ELR (cell line): ENCODE data around the gene ZCCHC3.
"Not testable (repeated sequence)": the region's sequence is repeated elsewhere in the genome, so short reads cannot be mapped to it uniquely, and the experiment has no call there.

Source experiments
- DNase-seq: peaks from one replicate; pipeline ENCODE4 v3.0.0-alpha.2; 2015; ENCODE audit warnings: low read depth

ZCCHC3 gene, protein sequence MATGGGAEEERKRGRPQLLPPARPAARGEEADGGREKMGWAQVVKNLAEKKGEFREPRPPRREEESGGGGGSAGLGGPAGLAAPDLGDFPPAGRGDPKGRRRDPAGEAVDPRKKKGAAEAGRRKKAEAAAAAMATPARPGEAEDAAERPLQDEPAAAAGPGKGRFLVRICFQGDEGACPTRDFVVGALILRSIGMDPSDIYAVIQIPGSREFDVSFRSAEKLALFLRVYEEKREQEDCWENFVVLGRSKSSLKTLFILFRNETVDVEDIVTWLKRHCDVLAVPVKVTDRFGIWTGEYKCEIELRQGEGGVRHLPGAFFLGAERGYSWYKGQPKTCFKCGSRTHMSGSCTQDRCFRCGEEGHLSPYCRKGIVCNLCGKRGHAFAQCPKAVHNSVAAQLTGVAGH

DNA sequence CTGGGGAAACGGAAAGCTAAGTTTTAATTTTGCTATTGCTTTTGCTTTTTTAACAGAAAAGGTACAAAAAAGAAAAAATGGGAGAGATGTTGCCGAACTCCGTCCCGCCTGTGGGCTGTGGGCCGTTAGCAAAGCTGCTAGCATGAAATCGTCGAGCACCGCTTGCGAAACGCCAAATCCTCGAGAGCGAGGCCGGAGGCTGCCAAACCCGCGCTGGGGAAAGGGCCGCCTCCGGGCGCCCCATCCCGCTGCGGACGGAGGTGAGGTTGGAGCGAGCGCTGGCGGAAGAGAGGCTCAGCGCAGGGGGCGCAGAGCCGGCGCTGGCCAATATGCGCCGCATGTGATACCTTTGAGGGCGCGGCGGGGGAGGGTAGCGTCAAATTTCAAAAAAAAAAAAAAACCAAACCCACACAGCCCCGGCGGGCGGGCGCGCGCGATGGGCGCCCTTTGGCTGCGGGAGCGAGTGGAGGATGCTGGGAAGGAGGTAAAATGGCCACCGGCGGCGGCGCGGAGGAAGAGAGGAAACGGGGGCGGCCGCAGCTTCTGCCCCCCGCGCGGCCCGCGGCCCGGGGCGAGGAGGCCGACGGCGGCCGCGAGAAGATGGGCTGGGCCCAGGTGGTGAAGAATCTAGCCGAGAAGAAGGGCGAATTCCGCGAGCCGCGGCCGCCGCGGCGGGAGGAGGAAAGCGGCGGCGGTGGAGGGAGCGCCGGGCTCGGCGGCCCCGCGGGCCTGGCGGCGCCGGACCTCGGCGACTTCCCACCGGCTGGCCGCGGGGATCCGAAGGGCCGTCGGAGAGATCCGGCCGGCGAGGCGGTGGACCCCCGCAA, at the start of gene ZCCHC3:
Gene ZCCHC3 (plus strand): TSS at position 473 of the 827 bp plus-strand sequence. CDS start 17 bp downstream, at position 490.
- peak; percentile 93 for DNase-seq

DNA sequence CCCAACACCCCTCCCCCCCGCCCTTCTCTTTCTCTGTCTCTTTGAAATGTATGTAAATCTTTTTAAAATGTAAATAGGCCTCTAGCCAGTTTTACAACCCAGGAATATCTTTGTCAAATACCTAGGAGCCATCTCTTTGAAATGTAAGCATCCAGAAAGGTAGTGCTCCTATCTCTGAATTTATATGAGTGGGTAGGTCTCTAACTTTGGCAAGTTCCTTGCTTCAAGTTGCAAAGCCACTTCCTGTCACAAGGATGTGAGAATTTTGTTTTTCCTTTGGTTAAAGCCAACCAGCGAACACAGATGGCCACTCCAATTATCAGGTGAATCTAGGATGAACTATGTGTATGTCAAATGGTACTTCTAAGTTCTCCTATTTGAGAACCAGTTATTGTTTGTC, 46.0 kb upstream of the ZCCHC3 start:
- DNase-seq, result no peak

DNA sequence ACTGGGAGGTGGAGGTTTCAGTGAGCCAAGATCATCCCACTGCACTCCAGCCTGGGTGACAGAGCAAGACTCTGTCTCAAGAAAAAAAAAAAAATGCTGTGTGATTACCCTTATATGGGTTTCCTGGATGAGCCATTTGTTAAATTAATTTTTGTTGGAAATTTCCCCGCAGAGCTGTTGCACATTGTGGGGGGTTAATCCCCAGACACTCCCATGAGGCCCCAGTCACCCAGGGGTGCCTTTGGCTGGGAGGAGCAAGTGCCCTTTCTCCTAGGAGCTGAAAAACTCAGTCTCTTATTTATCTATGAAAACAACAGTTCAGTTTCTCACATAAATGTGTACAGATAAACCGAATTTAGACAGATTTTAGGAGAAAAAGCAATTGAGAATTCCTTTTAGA, 44.6 kb upstream of the ZCCHC3 start:
- DNase-seq, result no peak

DNA sequence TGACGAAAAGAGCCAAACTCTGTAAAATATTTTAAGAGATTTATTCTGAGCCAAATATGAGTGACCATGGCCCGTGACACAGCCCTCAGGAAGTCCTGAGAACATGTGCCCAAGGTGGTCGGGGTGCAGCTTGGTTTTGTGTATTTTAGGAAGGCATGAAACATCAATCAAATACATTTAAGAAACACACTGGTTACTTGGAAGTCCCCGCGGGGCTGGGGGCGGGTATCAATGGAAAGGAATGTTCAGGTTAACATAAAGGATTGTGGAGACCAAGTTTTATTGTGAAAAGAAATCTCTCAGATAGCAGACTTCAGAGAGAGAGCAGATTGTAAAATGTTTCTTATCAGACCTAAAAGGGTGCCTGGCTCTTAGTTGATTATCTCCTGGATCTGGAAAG, 43.9 kb upstream of the ZCCHC3 start:
- DNase-seq, result not testable (repeated sequence)

DNA sequence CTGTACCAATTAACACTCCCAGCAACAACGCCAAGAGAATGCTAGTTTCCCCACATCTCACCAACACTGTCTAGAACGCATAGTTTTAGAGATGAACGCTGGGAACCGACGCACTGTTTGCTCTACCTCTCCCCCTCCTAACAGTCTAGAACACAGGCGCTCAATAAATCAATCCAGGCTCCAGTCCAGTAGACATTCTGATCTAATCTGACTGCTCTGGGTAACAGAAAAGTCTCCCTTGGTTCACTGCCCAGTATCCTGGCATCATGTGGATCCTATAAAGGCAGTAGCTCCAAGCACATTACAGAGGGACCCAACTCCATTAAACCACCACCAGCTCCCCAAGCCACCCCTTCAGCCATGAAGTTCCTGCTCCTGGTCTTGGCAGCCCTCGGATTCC, 40.0 kb upstream of the ZCCHC3 start, which contains the start of gene DEFB132:
Gene DEFB132 (plus strand): TSS at position 306 of the 400 bp plus-strand sequence. CDS start 55 bp downstream, at position 361.
- DNase-seq, result no peak

DNA sequence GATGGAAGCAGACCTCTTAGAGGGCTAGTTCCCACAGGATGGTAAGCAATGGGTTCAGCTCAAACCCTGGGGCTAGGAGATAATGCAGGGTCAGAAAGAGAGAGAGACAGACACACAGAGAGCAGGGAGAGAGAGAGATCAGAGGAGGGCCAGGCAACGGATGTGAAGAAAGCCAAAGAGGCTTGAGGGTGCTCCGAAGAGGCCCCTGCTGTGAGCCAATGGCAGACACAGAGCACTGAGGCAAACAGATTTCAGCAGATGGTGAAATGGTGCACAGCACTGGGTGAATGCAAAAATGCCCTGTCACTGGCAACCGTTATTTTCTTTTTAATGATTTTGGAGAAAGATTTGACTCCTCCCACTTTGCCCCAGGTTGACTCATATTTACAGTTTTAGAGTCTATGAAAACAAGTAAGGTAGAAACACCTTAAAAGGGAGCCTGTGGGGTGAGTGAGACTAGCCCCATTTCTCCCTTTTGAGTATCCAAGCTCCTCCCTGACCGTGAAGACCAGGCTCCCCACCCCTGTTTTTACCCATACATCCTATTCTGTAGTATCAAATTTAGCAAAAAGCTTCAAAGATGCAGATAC, 39.0 kb upstream of the ZCCHC3 start:
- no peak for DNase-seq

DNA sequence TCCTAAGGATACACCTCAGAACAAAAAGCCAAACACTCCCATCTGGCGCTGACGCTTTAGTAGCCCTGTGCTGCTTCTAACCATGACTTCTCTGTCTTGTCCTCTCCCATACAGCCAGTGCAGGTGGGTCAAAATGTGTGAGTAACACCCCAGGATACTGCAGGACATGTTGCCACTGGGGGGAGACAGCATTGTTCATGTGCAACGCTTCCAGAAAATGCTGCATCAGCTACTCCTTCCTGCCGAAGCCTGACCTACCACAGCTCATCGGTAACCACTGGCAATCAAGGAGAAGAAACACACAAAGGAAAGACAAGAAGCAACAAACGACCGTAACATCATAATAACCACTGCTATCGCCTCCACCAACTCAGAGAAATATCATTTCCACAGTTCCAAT, 38.4 kb upstream of the ZCCHC3 start:
- DNase-seq, result peak; percentile 56

DNA sequence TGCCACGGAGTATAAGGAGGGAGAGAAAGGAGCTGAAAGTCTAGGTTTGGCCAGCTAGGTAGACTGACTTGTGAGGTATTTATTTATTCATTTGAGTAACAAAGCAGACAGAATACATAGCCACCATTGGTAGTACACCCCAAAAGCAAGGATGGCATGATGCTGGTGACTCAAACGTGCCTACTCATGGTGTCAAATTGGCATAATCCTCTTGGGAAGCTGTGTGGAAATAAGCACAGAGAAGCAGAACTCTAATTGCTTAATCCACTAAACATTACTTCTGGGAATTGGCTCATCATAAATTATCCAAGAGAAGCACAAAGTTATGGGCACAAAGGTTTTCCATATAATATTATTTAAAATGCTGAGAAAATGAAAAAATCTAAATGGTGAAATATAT, 37.4 kb upstream of the ZCCHC3 start:
- no peak for DNase-seq

DNA sequence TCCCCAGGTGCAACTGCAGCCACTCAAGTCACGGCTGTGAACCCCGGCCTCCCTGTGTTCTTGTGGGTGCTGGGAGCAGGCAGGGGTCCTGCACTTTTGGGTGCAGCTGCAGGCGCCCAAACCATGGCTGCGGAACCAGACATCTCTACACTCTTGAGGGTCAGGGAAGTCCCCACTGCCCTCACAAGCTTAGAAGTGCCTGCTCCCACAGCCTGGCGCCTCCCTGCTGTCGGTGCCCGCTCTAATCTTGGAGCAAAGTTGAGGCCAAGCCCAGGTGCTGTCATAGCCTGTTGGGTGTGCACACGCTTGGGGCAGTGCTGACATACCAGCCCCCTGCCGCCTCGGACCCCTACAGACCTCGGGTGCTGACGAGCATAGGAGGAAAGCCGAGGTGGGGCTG, 33.7 kb upstream of the ZCCHC3 start:
- no peak for DNase-seq

DNA sequence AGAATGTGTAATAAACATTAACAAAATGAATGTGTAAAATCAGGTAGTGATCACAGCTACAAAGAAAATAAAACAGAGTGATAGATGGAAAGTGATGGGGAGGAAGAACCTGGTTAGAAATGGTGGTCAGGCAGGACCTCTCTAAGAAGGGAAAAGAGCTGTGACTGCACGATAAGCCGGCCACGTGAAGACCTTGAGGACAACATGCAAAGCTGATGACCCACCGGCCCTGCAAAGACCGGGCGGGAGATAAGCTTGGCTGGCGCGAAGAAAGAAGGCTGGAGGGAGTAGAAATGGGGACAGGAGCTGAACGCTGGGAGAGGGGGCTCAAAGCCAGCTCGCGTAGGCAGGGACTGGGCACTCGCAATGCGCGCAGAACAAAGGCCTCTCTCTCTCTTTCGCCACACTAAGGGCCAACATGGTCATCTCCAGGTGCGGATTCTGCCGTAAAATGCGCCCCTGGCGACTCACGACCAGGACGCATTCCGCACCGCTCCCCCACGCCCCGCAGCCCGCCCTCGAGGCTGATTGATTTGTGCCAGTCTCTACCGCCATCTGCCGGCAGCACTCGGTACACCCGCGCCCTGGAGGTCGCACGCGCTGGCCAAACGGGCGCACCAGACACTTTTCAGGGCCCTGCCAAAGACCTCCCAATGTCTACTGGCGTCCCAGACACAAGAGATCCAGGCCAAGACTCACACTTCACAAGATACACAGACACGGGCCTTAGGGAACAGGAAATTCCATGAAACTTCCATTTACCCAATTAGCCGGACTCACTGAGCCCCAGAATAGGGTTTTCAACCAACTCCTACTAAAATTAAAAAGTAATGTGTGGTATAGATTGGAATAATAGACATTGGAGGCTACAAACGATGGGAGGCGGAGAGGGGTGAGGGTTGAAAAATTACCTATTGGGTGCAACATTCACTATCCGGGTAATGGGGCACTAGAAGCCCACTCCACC, 30.5 kb upstream of the ZCCHC3 start:
- DNase-seq, result peak; percentile 81

DNA sequence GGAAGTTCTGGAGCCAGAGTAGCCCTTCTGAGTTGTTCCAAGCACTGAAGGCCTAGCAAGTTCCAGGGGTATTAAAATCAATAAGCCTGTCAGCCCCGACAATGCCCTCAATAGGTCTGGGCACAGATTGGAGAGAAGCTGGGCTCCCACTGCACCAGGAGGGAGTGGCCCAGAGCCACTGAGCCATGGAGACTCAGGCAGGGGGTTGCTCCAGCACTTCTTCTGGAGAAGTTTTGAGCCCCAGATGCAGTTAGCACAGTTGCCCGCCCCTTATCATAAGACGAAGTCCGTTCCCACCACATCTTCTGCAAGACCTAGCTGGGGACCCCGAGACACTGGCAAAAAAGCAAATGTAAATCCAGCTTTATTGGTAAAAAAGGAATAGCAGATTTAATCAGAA, 26.9 kb upstream of the ZCCHC3 start:
- no peak for DNase-seq

DNA sequence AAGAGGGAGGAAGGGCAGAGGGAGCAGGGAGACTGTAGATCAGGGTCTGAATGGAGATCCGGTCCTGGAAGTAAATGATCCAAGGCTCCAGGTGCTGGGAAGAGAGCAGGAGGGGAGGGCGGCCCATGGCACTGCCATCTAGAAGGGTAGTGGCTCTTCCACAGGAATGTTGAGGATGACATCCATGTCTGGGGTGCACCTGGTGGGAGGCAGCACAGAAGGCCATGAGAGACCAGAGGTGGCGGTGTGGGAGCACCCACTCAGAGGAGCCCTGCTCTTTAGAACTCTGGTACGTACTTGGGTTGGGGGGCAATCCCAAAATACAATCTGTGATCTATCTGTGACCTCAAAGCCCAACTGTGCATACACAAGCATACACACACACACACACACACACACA, 26.3 kb upstream of the ZCCHC3 start:
- DNase-seq, result no peak

DNA sequence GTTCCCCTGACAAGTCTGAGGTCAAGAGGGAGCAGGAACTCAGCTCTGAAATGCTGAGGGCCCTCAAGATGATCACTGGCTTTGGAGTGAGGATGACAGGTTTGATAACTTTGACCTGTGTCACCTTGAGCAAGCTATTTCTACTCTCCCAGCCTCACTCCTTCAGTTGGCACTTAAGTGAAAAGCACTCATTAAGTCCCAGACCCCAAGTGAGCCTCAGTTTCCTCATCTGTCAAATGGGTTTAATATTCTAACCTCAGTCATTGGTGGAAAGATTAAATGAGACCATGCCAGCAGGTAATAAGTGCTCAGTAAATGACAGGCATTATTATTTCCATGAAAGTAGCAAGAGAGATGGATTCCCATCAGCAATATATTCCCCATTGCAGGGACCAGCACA, 25.8 kb upstream of the ZCCHC3 start:
- DNase-seq, result no peak

DNA sequence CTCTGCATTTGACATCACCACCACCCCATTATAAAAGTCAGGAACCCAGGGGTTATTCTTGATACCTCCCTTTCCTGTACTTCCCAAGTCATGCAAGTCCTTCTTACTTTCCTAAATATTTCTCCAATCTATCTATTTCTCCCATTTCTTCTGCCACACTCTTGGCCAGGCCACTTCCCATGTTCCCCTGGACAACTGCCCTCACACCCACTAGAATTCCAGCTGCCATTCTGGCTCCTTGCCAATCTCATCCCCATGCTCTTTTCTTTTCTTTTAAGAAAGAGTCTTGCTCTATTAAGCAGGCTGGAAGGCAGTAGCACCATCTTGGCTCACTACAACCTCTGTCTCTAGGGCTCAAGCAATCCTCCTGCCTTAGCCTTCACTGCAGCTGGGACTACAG, 24.7 kb upstream of the ZCCHC3 start:
- no peak for DNase-seq

DNA sequence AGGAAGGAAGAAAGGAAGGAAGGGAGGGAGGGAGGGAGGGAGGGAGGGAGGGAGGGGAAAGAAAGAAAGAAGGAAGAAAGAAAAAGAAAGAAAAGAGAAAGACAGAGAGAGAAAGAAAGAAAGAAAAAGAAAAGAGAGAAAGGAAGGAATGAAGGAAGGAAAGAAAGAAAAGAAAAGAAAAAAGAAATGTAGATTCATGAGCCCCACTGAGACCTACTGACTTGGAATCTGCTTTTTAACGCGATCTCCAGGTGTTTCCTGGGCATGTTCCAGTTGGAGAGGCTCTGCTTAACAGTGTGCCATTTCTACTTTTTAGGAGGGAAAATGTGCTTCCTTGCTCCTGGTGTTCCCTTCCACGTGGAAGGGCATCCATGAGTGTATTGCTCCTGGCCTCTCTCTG, 23.5 kb upstream of the ZCCHC3 start:
- DNase-seq, result no peak

DNA sequence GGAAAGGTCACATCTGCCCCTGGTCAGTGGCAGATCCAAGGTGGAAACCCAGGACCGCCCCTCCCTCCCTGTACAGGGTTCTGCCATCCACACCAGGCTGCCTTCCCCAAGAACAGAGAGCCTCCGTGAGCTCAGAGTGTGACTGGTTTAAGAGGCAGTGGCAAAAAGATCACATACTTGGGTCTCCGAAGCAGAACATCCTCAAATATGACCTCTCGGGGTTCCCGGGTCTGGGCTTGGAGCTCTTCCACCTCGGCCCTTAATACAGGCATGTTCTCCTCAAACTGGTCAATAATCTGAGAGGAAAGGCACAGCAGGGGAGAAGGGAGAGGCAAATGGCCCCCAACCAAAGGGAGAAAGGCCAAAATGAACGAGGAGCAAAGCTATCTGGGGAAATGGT, 21.6 kb upstream of the ZCCHC3 start:
- DNase-seq, result no peak

DNA sequence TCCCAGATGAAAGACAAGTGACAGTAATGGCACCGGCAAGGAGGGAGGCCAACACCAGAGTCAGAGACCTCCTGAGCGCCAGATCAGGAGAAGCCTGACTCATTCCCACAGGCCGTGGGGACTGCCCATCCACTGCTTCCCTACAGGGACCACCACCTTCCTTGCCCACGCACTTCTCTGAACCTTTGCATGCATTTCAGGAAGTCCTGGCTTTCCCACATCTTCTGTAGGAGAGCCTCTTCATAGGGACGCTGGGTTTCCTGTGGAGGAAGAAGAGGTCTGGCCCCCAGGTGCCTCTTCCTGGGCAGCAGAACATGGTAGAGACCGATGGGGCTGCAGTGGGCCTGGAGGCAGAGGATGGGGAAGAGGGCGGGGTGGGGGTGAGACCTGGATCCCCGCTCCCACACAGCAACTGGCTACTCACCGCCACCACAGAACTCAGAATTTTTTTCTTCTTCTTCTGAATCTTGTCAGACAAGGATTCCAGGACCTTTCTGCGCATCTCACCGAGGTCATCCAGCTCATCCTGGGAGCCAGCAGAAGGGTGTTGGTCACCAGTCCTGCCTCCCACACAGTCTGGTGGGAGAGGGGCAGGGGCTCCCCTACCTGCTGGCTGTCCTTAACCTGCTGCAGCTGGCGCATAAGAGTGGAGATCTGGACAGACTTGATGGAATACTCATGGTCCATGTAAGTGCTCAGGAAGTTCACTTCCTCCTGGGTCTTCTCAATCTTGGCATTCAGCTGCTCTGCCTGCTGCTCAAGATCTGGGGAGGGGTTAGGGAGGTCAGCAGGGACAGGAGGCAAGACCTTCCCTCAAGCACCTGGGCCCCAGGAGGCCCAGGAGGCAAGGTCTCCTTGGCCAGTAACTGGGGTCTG, 20.5 kb upstream of the ZCCHC3 start:
- DNase-seq, result no peak

DNA sequence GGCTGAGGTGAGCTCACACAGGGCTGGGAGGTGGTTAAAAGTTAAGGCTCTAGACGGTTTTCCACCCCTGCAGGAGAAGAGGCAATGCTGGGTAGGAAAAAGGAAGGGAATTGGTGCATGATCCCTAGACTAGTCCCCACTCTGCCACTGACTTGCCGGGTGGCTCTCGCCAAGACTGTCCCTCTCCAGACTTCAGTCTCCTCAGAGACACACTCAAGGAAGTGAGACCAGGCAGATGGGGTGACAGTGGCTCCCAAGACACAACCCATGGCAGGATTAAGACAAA, 19.9 kb upstream of the ZCCHC3 start:
- no peak for DNase-seq

DNA sequence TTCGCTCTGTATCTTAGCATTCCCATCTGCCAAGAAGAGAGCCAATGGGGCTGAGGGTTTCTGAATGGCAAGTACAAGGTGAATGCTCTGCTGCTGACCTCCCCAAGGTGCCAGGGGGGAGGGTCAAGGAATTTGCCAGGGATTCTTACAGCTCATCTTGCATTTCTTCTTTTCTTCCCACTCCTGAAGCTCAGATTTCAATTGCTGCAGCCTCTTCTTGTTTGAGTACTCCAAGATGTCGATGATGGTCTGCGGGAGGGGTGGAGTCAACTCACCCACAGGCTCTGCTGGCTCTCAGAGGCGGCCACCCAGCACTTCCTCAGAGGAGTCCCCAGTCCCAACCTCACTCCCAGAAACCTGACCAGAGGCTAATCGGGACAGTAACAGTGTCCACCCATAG, 19.2 kb upstream of the ZCCHC3 start:
- no peak for DNase-seq

DNA sequence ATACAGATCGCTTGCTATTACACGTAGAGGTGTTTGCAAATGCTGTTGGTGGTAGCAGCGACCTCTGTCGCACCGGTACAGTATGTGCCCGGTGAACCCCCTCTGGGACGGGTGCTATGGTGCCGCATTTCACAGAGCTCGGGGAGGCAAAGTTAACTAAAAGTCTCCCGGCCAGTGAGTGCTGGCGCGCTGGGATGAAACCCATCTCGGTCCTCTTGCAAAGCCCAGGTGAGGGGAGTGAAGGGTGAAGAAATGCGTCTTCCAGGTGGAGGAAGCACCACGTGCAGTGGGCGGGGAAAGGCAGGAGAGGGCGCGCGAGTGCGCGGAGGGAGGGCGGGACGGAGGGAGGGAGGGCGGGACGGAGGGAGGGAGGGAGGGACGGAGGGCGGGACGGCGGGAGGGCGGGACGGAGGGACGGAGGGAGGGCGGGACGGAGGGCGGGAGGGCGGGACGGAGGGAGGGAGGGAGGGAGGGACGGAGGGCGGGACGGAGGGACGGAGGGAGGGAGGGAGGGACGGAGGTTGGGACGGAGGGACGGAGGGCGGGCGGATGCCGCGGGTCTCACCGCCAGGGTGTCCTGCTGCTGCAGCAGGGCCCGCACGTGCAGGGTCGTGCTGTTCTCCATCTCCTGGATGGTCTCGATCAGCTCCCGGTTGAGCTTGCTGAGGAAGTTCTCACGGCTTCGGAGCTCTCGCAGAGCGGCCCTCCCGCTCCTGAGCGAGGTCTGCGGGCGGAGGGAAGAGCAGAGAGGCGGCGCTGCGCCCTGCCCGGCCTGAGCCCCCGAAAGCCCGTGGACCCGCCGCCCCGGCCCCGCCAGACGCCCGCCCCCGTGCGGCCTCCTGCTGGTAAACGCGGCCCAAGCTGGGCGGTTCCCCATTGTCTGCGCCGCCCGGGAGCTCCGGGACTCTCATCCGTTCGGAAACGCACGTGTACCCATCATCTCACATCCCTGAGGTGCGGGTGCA, 18.5 kb upstream of the ZCCHC3 start:
- no peak for DNase-seq
